GM12878 (cell line): ENCODE data around the gene GPRIN1. TPM values are rescaled to one million over a fixed set of nuclear protein-coding genes. Genes with fewer than 3 reads are reported as not detected.

Source experiments
- ATAC-seq: fragments of 200-7000 bp; cut with Tn5 transposase; 3 replicates; pipeline ENCODE4 v1.9.1; 2020; ENCODE audit warnings: mild to moderate bottlenecking, moderate library complexity
- BruUV-seq: library from RNA; stranded (reverse); fragments of 400-500 nt; replicated peaks from 2 replicates; lab custom pipeline; 2021; lab: Mats Ljungman, UMichigan
- CTCF ChIA-PET: fragments of 300-600 bp; sonication (Branson Sonifier 250); formaldehyde crosslinking; extraction: SDS; loops from one replicate; lab custom pipeline; 2021; ENCODE audit warnings: inconsistent platforms; lab: Yijun Ruan, JAX
- POLR2A ChIA-PET: fragments of 350-600 bp; formaldehyde crosslinking; extraction: SDS; loops from one replicate; lab custom pipeline; 2021; ENCODE audit warnings: inconsistent platforms; lab: Charles Lee
- RAD21 ChIA-PET: fragments of 300-600 bp; sonication (Branson Sonifier 250); formaldehyde crosslinking; loops from one replicate; lab custom pipeline; 2023; ENCODE audit warnings: antibody characterized with exemption; ENCODE audit not compliant: unreplicated experiment; lab: Charles Lee
- SMC1A ChIA-PET: fragments of 300-600 bp; sonication (Branson Sonifier 250); formaldehyde crosslinking; loops from one replicate; lab custom pipeline; 2023; ENCODE audit not compliant: unreplicated experiment, uncharacterized antibody; lab: Charles Lee
- DNase-seq: peaks from one replicate; pipeline ENCODE4 v3.0.0-alpha.2; 2011; ENCODE audit warnings: low read depth, low spot score
- FAIRE-seq: peaks from 3 replicates; lab custom pipeline; 2011; peaks lifted over from hg19 to GRCh38; lab: Jason Lieb, UNC
- H2AFZ ChIP-seq: 2 replicates; pipeline ENCODE4 v1.6.0; 2011; ENCODE audit warnings: low read depth, low read length, control low read depth; ENCODE audit not compliant: control insufficient read depth
- H3K27ac ChIP-seq: 2 replicates; pipeline ENCODE4 v1.5.1; 2011; ENCODE audit warnings: control low read depth; ENCODE audit not compliant: control insufficient read depth, insufficient read depth
- H3K27me3 ChIP-seq, 2 experiments: replicated peaks in 1 of 2; 2 replicates each; pipeline versions ENCODE4 v1.6.0 to v1.6.1; 2011; ENCODE audit warnings: low read length in 1 of 2; ENCODE audit not compliant: control insufficient read depth in 2 of 2, insufficient read depth in 2 of 2
- H3K36me3 ChIP-seq, 2 experiments: 2 replicates each; pipeline ENCODE4 v1.5.1; 2011; ENCODE audit warnings: low read length in 1 of 2; ENCODE audit not compliant: control insufficient read depth in 2 of 2, insufficient read depth in 2 of 2
- H3K4me1 ChIP-seq: 2 replicates; pipeline ENCODE4 v1.6.1; 2011; ENCODE audit warnings: mild to moderate bottlenecking, low read length, moderate library complexity, mixed read lengths; ENCODE audit not compliant: control insufficient read depth, insufficient read depth
- H3K4me2 ChIP-seq: 2 replicates; pipeline ENCODE4 v1.6.0; 2011; ENCODE audit warnings: control low read depth; ENCODE audit not compliant: control insufficient read depth, insufficient read depth
- H3K4me3 ChIP-seq: fragments of 200-600 bp; sonication (generic); 2 replicates; pipeline ENCODE4 v1.5.1; 2016
- H3K79me2 ChIP-seq: 2 replicates; pipeline ENCODE4 v1.6.0; 2011; ENCODE audit warnings: low read length; ENCODE audit not compliant: control insufficient read depth, insufficient read depth
- H3K9ac ChIP-seq: 2 replicates; pipeline ENCODE4 v1.8.0; 2011; ENCODE audit warnings: low read length, control low read depth, mixed read lengths; ENCODE audit not compliant: control insufficient read depth, insufficient read depth
- H3K9me3 ChIP-seq: replicated peaks from 3 replicates; pipeline ENCODE4 v1.5.1; 2011; ENCODE audit warnings: mild to moderate bottlenecking, low read length; ENCODE audit not compliant: control insufficient read depth, insufficient read depth
- H4K20me1 ChIP-seq: 2 replicates; pipeline ENCODE4 v1.6.0; 2011; ENCODE audit not compliant: control insufficient read depth, insufficient read depth
- BACH1 ChIP-seq: fragments of 450-650 bp; IDR thresholded peaks from 2 replicates; pipeline ENCODE4 v1.6.1; 2017; ENCODE audit warnings: mild to moderate bottlenecking, borderline replicate concordance
- BCL3 ChIP-seq: IDR thresholded peaks from 2 replicates; pipeline ENCODE4 v1.6.1; 2011; ENCODE audit warnings: borderline replicate concordance, low read depth, mild to moderate bottlenecking, moderate library complexity, low read length; ENCODE audit not compliant: insufficient read depth, poor library complexity, severe bottlenecking
- CBX5 ChIP-seq: sonication (generic); IDR thresholded peaks from 2 replicates; pipeline ENCODE4 v1.6.1; 2016; ENCODE audit warnings: low read depth, moderate library complexity, mild to moderate bottlenecking, inconsistent platforms
- DPF2 ChIP-seq: fragments of 450-650 bp; IDR thresholded peaks from 2 replicates; pipeline ENCODE4 v1.6.1; 2017; ENCODE audit warnings: mild to moderate bottlenecking
- EP300 ChIP-seq, 2 experiments: fragments of 150-350 bp in 1 of 2; IDR thresholded peaks; 2 replicates each; pipeline ENCODE4 v1.6.1; 2011 to 2012; ENCODE audit warnings: low read depth in 2 of 2, low read length in 2 of 2, borderline replicate concordance in 1 of 2, improper control_type of control experiment in 1 of 2, inconsistent platforms in 1 of 2; ENCODE audit not compliant: control insufficient read depth in 1 of 2
- EZH2 ChIP-seq: IDR thresholded peaks from 2 replicates; pipeline ENCODE4 v1.6.1; 2012; ENCODE audit warnings: low read depth, mild to moderate bottlenecking, control low read depth, inconsistent platforms, low read length, borderline replicate concordance; ENCODE audit not compliant: control insufficient read depth
- GABPA ChIP-seq: IDR thresholded peaks from 2 replicates; pipeline ENCODE4 v1.6.1; 2014; ENCODE audit warnings: antibody characterized with exemption, low read depth, mild to moderate bottlenecking, inconsistent platforms
- MEF2B ChIP-seq: fragments of 450-650 bp; IDR thresholded peaks from 2 replicates; pipeline ENCODE4 v1.6.1; 2018; ENCODE audit warnings: mild to moderate bottlenecking, moderate library complexity; ENCODE audit not compliant: partially characterized antibody, poor library complexity, severe bottlenecking
- NFYB ChIP-seq: IDR thresholded peaks from 2 replicates; pipeline ENCODE4 v1.6.1; 2011; ENCODE audit warnings: low read depth, mild to moderate bottlenecking, low read length, improper control_type of control experiment, moderate library complexity; ENCODE audit not compliant: insufficient read depth
- PAX5 ChIP-seq: IDR thresholded peaks from 2 replicates; pipeline ENCODE4 v1.6.1; 2011; ENCODE audit warnings: low read depth, low read length, borderline replicate concordance
- PAX8 ChIP-seq: fragments of 450-650 bp; IDR thresholded peaks from 2 replicates; pipeline ENCODE4 v1.6.1; 2017; ENCODE audit warnings: mild to moderate bottlenecking, moderate library complexity
- SIX5 ChIP-seq: IDR thresholded peaks from 2 replicates; pipeline ENCODE4 v1.6.1; 2011; ENCODE audit warnings: mild to moderate bottlenecking, low read depth, low read length, moderate library complexity; ENCODE audit not compliant: severe bottlenecking
- ZNF592 ChIP-seq: fragments of 450-650 bp; IDR thresholded peaks from 2 replicates; pipeline ENCODE4 v1.6.1; 2017; ENCODE audit warnings: mild to moderate bottlenecking, moderate library complexity
- WGBS: methylation state at CpG from one replicate; pipeline ENCODE4 v1.1.6; 2016; ENCODE audit warnings: low lambda C conversion rate; ENCODE audit not compliant: insufficient replicate concordance, insufficient coverage; ENCODE audit errors: missing lambda C conversion rate; 5-methylcytosine and 5-hydroxymethylcytosine counted together
- in situ Hi-C: fragments of 300-500 bp; cut with MboI; formaldehyde crosslinking; loops from 9 replicates; pipeline ENCODE4 v1.14.3; 2018; ENCODE audit warnings: mixed read lengths
- intact Hi-C: fragments of 100-400 bp; cut with micrococcal nuclease; formaldehyde crosslinking; loops from one replicate; pipeline ENCODE4 v1.14.2; 2022; ENCODE audit not compliant: unreplicated experiment
- polyA plus RNA-seq, 11 experiments: library from polyadenylated mRNA; depleted of rRNA in 4 of 11; unstranded in 6 of 11; stranded (reverse) in 5 of 11; fragments of >200 nt; fragmentation: Nextera tagmentation in 4 of 11; fragmentation: Illumina TruSeq in 1 of 11; extraction: Ambion mirVana in 4 of 11; extraction: Trizol in 1 of 11; gene quantifications; 1 replicate in 1 of 11; 2 replicates in 10 of 11; pipeline versions ENCODE4 v1.2.1 to v1.2.3, GENCODE V29; 2011 to 2016; ENCODE audit warnings: inconsistent platforms in 2 of 11, missing spikeins in 2 of 11, low read depth in 1 of 11
- total RNA-seq, 4 experiments: library from RNA; depleted of rRNA in 3 of 4; stranded (reverse); fragments of >200 nt in 3 of 4; fragmentation: Illumina TruSeq in 1 of 4; extraction: Trizol in 1 of 4; gene quantifications; 2 replicates each; pipeline versions ENCODE4 v1.2.1 to v1.2.3, GENCODE V29; 2013 to 2021
- TF ChIP-seq, protein P1 (sequence below): fragments of 150-350 bp; IDR thresholded peaks from 2 replicates; pipeline ENCODE4 v1.6.1; 2014; ENCODE audit warnings: mild to moderate bottlenecking, low read depth, low read length

The GPRIN1 gene
- total and polyA plus RNA-seq, 10 of the 15 experiments (the other 5 are each of a cell fraction or from before 2014, with no cell fraction given), result 0.52 to 16.3 (median 4.5) TPM

- H3K27ac ChIP-seq, result no peak overlapping the region
- no peak overlapping the region for H3K4me3 ChIP-seq
- no peak overlapping the region for H2AFZ ChIP-seq
- H3K9me3 ChIP-seq, result no peaks in the 10 kb centered on the region; the same call in 2 of the 3 replicates
- ChIA-PET SMC1A (no interaction called here), RAD21 (interaction anchor here (0.6 kb wide), 1 partner anchor 160 kb away, joined by 3 read pairs; no protein-coding TSS in a partner anchor), POLR2A (no interaction called here), CTCF (no interaction called here)
- BruUV-seq, result no TSS peak
- no peaks in the 10 kb centered on the region for H3K27me3 ChIP-seq
- no peak for ATAC-seq
- no peaks in the 10 kb centered on the region for H3K36me3 ChIP-seq
- H4K20me1 ChIP-seq, result no peaks in the 10 kb centered on the region
- H3K9ac ChIP-seq, result no peak overlapping the region
- H3K79me2 ChIP-seq, result no peaks in the 10 kb centered on the region
- no peak for FAIRE-seq
- intact Hi-C loops, result no loop called here
- no peak for DNase-seq
- in situ Hi-C loops, result loop anchor here (25.0 kb wide), 1 partner anchor 859 kb away; no protein-coding TSS in a partner anchor
- WGBS, result 71% methylated on average over 17 of the region's 23 CpGs
- no peaks in the 10 kb centered on the region for H3K4me1 ChIP-seq
- H3K4me2 ChIP-seq, result peak overlapping the region; percentile 30; the same call in 1 of the 2 replicates
- no peak for TF ChIP-seq EP300 (IDR thresholded peaks at IDR 0.05; ENCODE audit: borderline replicate concordance in 1 of 2, control insufficient read depth in 1 of 2, low read depth in 2 of 2, low read length in 2 of 2)
- TF ChIP-seq DPF2, result no peak
- no peak for TF ChIP-seq BACH1
- no peak for TF ChIP-seq ZNF592
- TF ChIP-seq NFYB, result no peak
- TF ChIP-seq CBX5, result no peak
- no peak for TF ChIP-seq MEF2B
- no peak for TF ChIP-seq GABPA
- TF ChIP-seq BCL3, result no peak
- no peak for TF ChIP-seq PAX5
- no peak for TF ChIP-seq SIX5
- TF ChIP-seq EZH2, result no peak
- TF ChIP-seq, protein P1, sequence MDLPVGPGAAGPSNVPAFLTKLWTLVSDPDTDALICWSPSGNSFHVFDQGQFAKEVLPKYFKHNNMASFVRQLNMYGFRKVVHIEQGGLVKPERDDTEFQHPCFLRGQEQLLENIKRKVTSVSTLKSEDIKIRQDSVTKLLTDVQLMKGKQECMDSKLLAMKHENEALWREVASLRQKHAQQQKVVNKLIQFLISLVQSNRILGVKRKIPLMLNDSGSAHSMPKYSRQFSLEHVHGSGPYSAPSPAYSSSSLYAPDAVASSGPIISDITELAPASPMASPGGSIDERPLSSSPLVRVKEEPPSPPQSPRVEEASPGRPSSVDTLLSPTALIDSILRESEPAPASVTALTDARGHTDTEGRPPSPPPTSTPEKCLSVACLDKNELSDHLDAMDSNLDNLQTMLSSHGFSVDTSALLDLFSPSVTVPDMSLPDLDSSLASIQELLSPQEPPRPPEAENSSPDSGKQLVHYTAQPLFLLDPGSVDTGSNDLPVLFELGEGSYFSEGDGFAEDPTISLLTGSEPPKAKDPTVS, result no peak
- TF ChIP-seq PAX8, result no peak
Observed at GRCh38 chr5:176596069-176596644, 13.8 kb downstream of the GPRIN1 start.
